PC-9 (cell line): ENCODE measurements around the gene PGGHG. TPM values are rescaled to one million over a fixed set of nuclear protein-coding genes. Genes with fewer than 3 reads are reported as not detected.

Source experiments
- BruUV-seq: library from RNA; stranded (reverse); fragments of 400-500 nt; replicated peaks from 2 replicates; lab custom pipeline; 2021; lab: Mats Ljungman, UMichigan
- CTCF ChIA-PET: fragments of 300-600 bp; sonication (Branson Sonifier 250); formaldehyde crosslinking; loops from one replicate; lab custom pipeline; 2022; ENCODE audit warnings: antibody characterized with exemption; lab: Charles Lee
- POLR2A ChIA-PET: fragments of 300-600 bp; sonication (Branson Sonifier 250); formaldehyde crosslinking; loops from one replicate; lab custom pipeline; 2022; ENCODE audit warnings: antibody characterized with exemption; ENCODE audit not compliant: unreplicated experiment; lab: Charles Lee
- DNase-seq, 2 experiments: peaks; one replicate each; pipeline versions ENCODE4 v3.0.0 to v3.0.0-alpha.2; 2015 to 2022; ENCODE audit warnings: mixed read lengths in 1 of 2
- H2AFZ ChIP-seq: fragments of 200-600 bp; sonication (generic); 2 replicates; pipeline ENCODE4 v1.8.1; 2017; ENCODE audit warnings: antibody characterized with exemption
- H3F3A ChIP-seq: fragments of 200-600 bp; sonication (generic); 2 replicates; pipeline ENCODE4 v1.8.1; 2017; ENCODE audit warnings: antibody characterized with exemption, mild to moderate bottlenecking, low read depth; ENCODE audit not compliant: insufficient read depth
- H3K27ac ChIP-seq: fragments of 200-600 bp; sonication (generic); 2 replicates; pipeline ENCODE4 v1.6.1; 2016; ENCODE audit warnings: mixed run types
- H3K27me3 ChIP-seq: fragments of 200-600 bp; sonication (generic); 2 replicates; pipeline ENCODE4 v1.6.1; 2016; ENCODE audit warnings: low read depth, mixed run types; ENCODE audit not compliant: insufficient read depth
- H3K36me3 ChIP-seq: fragments of 200-600 bp; sonication (generic); 2 replicates; pipeline ENCODE4 v1.6.1; 2016; ENCODE audit warnings: low read depth, mixed run types
- H3K4me1 ChIP-seq: fragments of 200-600 bp; sonication (generic); replicated peaks from 2 replicates; pipeline ENCODE4 v1.6.1; 2016; ENCODE audit warnings: mixed run types; ENCODE audit not compliant: insufficient read depth
- H3K4me2 ChIP-seq: fragments of 200-600 bp; sonication (generic); 2 replicates; pipeline ENCODE4 v1.6.1; 2017; ENCODE audit warnings: mixed run types
- H3K4me3 ChIP-seq: fragments of 200-600 bp; sonication (generic); 2 replicates; pipeline ENCODE4 v1.6.1; 2016; ENCODE audit warnings: mixed run types
- H3K79me2 ChIP-seq: fragments of 200-600 bp; sonication (generic); 2 replicates; pipeline ENCODE4 v1.6.1; 2017; ENCODE audit warnings: low read depth, mixed run types
- H3K9me2 ChIP-seq: fragments of 200-600 bp; sonication (generic); 2 replicates; pipeline ENCODE4 v1.8.1; 2017; ENCODE audit warnings: mild to moderate bottlenecking; ENCODE audit not compliant: insufficient read depth
- H3K9me3 ChIP-seq: fragments of 200-600 bp; sonication (generic); 2 replicates; pipeline ENCODE4 v1.8.1; 2016; ENCODE audit warnings: low read depth; ENCODE audit not compliant: insufficient read depth
- H4K20me1 ChIP-seq: fragments of 200-600 bp; sonication (generic); 2 replicates; pipeline ENCODE4 v1.8.1; 2017; ENCODE audit not compliant: insufficient read depth
- EZH2 ChIP-seq: fragments of 200-600 bp; sonication (generic); IDR thresholded peaks from 2 replicates; pipeline ENCODE4 v1.8.0; 2017; ENCODE audit warnings: antibody characterized with exemption, low read depth
- intact Hi-C: fragments of 100-400 bp; cut with micrococcal nuclease; formaldehyde crosslinking; loops from one replicate; pipeline ENCODE4 v1.10.0; 2022; ENCODE audit not compliant: unreplicated experiment
- total RNA-seq: library from RNA; stranded (reverse); gene quantifications from 2 replicates; pipeline ENCODE4 v1.2.3, GENCODE V29; 2021
- TF ChIP-seq, protein P1 (sequence below): fragments of 200-600 bp; sonication (generic); conservative IDR thresholded peaks from 2 replicates; pipeline ENCODE4 v1.6.1; 2017; ENCODE audit warnings: mixed run types, antibody characterized with exemption, mild to moderate bottlenecking, moderate library complexity

PGGHG gene
- total RNA-seq, 1 experiment from 2014 or later: 68.6 TPM

DNA sequence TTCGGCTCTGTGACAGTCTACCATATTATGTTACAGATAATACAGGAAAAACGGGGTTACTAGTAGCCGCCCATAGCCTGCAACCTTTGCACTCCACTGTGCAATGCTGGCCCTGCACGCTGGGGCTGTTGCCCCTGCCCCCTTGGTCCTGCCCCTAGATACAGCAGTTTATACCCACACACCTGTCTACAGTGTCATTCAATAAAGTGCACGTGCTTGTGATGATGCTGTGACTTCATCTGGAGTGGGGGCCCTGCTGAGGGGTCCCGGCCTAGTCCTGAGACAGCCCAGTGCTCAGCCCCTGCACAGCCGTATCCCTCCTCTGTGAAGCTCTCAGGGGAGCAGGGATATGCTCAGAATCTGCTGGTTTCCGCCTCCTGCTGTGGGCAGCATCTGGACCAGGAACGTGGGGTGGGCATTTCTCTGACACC is 26.1 kb downstream of the PGGHG start:
- no peaks in the 10 kb centered on the region for H3K27me3 ChIP-seq
- no peak for DNase-seq
- no peaks in the 10 kb centered on the region for H3F3A ChIP-seq
- no peak overlapping the region for H3K27ac ChIP-seq
- ChIA-PET CTCF (no interaction called here), POLR2A (no interaction called here)
- H2AFZ ChIP-seq: no peak overlapping the region
- no peaks in the 10 kb centered on the region for H3K4me1 ChIP-seq
- H3K4me3 ChIP-seq: no peak overlapping the region
- no peaks in the 10 kb centered on the region for H3K36me3 ChIP-seq
- H3K9me2 ChIP-seq: no peaks in the 10 kb centered on the region
- no peaks in the 10 kb centered on the region for H3K9me3 ChIP-seq
- no peaks in the 10 kb centered on the region for H4K20me1 ChIP-seq
- H3K79me2 ChIP-seq: no peaks in the 10 kb centered on the region
- no peak for TF ChIP-seq EZH2
- TF ChIP-seq, protein P1, sequence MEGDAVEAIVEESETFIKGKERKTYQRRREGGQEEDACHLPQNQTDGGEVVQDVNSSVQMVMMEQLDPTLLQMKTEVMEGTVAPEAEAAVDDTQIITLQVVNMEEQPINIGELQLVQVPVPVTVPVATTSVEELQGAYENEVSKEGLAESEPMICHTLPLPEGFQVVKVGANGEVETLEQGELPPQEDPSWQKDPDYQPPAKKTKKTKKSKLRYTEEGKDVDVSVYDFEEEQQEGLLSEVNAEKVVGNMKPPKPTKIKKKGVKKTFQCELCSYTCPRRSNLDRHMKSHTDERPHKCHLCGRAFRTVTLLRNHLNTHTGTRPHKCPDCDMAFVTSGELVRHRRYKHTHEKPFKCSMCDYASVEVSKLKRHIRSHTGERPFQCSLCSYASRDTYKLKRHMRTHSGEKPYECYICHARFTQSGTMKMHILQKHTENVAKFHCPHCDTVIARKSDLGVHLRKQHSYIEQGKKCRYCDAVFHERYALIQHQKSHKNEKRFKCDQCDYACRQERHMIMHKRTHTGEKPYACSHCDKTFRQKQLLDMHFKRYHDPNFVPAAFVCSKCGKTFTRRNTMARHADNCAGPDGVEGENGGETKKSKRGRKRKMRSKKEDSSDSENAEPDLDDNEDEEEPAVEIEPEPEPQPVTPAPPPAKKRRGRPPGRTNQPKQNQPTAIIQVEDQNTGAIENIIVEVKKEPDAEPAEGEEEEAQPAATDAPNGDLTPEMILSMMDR: no peak
- no TSS peak for BruUV-seq
- intact Hi-C loops: no loop called here
- no peak overlapping the region for H3K4me2 ChIP-seq

DNA sequence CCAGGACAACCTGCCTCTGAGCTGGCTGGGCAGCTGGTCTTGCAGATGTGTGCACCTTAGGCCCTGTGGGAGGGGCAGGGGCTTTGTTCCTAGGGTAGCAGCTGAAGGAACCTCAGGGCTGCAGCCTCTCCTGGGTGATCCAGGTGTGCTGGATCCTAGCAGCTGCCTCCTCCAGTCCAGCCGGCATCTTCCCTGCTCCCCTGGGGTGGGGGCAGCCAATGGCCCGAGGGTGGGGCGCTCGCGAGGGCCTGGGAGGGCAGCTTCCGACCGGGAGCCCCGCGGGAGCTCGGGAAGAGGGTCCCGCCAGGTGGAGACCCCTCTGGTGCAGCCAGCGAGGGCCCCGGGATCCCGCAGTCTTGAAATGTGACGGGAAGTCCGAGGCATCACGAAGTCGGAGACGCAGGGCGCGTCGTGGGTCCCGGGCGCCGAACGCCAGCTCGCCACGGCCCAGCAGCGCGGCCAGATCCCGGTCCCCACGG is 26.6 kb downstream of the PGGHG start:
- Histone ChIP-seq H3K9me2 (no peaks in the 10 kb centered on the region), H3K27me3 (no peaks in the 10 kb centered on the region), H3K4me2 (no peak overlapping the region), H3K79me2 (no peaks in the 10 kb centered on the region), H3K9me3 (no peaks in the 10 kb centered on the region), H3K4me3 (no peak overlapping the region), H2AFZ (no peak overlapping the region), H3K36me3 (no peaks in the 10 kb centered on the region), H3F3A (no peaks in the 10 kb centered on the region), H4K20me1 (no peaks in the 10 kb centered on the region), H3K27ac (no peak overlapping the region), H3K4me1 (no peaks in the 10 kb centered on the region)
- ChIA-PET CTCF (no interaction called here), POLR2A (no interaction called here)
- no peak for TF ChIP-seq EZH2
- TF ChIP-seq, protein P1: no peak
- BruUV-seq: no TSS peak
- no peak for DNase-seq
- intact Hi-C loops: no loop called here

DNA sequence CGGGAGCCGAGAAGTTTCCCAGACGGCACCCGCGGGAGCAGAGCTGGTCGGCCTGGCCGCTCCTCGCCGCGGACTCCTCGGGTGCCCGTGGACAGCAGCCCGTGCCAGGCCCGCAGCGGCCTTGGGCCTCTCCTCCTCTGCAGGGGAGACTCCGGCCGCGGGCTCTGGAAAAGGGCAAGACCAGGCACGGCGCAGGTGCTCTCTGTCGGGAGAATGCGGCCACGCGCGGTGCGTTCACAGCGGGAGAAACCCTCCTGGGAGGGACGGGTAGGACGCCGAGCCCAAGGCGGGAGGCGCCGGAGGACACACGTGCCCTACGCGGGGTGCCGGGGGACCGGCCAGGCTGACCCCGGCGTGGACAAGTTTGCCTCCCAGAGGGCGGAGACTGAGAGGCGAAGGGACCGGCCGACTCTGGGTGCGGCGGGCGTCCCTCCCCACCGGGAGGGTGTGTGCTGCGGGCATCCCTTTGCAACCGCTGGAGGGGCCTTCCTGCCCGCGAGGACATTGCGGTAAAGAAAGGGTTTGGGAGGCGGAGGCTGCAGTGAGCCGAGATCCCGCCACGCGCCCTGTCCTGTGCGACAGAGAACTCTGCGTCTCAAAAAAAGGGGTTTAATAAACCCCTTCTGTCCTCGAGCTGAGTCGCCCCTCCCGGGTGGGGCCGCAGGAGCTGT is 27.2 kb downstream of the PGGHG start:
- Histone ChIP-seq H3K27ac (no peak overlapping the region), H2AFZ (no peak overlapping the region), H3K9me3 (no peaks in the 10 kb centered on the region), H3K4me2 (no peak overlapping the region), H3K79me2 (no peaks in the 10 kb centered on the region), H3K27me3 (no peaks in the 10 kb centered on the region), H3K4me3 (no peak overlapping the region), H3F3A (no peaks in the 10 kb centered on the region), H3K36me3 (no peaks in the 10 kb centered on the region), H3K4me1 (no peaks in the 10 kb centered on the region), H3K9me2 (no peaks in the 10 kb centered on the region), H4K20me1 (no peaks in the 10 kb centered on the region)
- intact Hi-C loops: no loop called here
- CTCF ChIA-PET: no interaction called here
- TF ChIP-seq, protein P1: no peak
- TF ChIP-seq EZH2: no peak
- no TSS peak for BruUV-seq
- POLR2A ChIA-PET: no interaction called here
- no peak for DNase-seq
